Endometrial microvascular endothelial cells (primary cell): ENCODE data around the gene RBKS. TPM values are rescaled to one million over a fixed set of nuclear protein-coding genes. Genes with fewer than 3 reads are reported as not detected.

Experiments used
- in situ Hi-C: cut with HindIII; loops from 2 replicates; pipeline ENCODE4 v1.10.0; 2017; ENCODE audit warnings: low sequenced_read_pairs, low pct_unique_long_range_greater_than_20kb; ENCODE audit errors: inconsistent ontology term
- total RNA-seq: library from RNA; depleted of rRNA; stranded (reverse); fragments of >200 nt; gene quantifications from one replicate; pipeline ENCODE4 v1.2.3, GENCODE V29; 2015; ENCODE audit errors: inconsistent ontology term

RBKS gene
- total RNA-seq: 8.5 TPM

DNA sequence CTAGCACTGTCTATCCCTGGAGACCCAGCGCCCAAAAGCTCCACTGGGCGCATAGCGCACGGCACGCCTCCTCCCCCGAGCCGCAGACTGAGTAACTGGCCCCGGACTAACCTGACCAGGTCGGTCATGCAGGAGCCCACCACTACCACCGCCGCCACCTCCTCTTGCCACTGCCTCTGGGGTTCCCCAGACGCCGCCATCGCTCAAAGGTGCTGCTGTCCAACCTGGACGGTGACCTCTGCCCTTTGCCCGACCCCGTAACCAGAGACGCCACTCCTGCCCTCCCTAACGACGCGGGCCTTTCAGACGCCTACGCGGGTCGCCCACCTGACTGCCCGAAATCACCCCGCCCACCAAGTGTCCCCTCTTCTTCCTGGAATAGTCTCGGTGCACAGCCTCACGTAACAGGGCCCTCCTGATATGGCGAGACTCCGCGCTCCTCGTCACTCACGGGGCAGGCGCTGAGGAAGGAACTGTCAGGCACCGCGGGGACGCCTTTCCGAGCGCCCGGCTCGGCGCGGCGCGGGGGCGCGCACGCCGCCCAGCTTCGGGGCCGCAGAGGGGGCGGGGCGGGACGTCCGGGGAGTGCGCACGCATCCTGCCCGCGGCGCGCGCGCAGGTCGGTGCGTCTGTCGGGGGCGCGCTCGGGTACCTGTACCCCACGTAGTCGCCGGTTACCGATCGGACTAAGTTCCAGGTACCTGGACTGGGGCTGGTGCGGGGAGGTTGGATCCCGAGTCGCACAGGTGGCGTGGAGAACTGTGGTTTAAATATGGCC is at the start of gene RBKS, which contains the start of gene BABAM2:
Gene RBKS (minus strand): TSS at position 242 of the 778 bp plus-strand sequence. CDS start 42 bp downstream, at position 200.
Gene BABAM2 (plus strand): TSS at position 584 of the 778 bp plus-strand sequence. CDS start 3,828 bp downstream, outside the sequence.
- in situ Hi-C loops: no loop called here

DNA sequence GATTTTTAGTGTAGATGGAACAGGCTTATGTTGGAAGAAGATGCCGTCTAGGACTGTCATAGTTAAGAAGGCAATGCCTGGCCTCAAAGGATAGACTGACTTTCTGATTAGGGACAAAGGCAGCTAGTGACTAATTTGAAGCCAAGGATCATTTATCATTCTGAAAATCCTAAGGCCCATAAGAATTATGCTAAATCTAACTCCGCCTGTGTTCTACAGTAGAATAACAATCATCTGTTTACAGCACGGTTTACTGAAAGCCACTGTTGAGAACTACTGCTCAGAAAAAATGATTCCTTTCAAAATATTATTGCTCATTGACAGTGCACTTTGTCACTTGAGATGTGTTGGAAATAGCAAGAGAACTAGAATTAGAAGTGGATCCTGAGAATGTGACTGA is 44.8 kb upstream of the RBKS start:
- in situ Hi-C loops: no loop called here

DNA sequence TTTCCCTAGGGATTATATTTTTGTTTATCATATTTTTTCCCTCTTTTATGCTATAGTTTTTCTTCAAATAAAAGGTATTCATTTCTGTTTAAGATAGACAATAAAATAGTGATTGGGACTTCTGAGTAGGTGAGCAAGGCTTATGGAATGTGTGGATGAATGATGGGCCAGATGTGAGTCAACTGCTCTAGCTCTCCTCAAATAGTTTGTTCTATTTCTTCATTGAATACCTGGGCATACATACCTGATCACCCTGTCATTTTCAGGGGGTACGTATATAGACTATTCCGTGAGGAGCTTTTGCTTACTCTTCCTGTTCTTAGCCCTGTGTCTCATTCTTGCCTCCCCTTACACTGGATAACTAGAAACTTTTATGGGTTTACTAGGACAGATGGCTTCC is 42.2 kb upstream of the RBKS start:
- in situ Hi-C loops: no loop called here

GRCh38 chr2:27931361-27931950 is 41.3 kb upstream of the RBKS start:
- in situ Hi-C loops: no loop called here

DNA sequence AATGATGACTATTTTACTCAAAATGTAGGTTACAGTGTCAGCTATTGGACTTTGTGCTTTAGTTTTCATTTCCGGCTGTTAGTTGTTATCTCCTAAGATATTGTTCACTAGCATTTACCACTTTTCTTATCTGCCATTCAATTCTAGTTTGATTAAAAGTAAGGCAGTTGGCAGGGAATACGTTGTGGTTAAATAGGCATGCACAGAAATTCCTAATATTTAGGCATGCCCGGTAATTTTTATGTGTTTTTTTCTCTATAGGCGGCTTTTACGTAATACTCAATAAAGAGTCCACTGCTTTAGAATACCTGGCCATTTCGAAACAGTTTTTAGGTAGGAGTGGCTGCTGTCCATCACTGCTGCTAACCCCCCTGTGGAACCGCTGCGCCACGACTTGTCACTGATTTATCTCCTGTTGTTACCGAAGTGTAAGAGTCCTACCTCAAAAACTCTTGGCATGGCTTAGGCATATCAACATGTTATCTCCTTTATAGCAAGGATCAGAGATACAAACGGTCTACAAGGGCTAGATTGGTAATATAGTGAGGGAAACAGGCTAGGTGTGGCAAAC is 39.8 kb upstream of the RBKS start:
- in situ Hi-C loops: no loop called here

DNA sequence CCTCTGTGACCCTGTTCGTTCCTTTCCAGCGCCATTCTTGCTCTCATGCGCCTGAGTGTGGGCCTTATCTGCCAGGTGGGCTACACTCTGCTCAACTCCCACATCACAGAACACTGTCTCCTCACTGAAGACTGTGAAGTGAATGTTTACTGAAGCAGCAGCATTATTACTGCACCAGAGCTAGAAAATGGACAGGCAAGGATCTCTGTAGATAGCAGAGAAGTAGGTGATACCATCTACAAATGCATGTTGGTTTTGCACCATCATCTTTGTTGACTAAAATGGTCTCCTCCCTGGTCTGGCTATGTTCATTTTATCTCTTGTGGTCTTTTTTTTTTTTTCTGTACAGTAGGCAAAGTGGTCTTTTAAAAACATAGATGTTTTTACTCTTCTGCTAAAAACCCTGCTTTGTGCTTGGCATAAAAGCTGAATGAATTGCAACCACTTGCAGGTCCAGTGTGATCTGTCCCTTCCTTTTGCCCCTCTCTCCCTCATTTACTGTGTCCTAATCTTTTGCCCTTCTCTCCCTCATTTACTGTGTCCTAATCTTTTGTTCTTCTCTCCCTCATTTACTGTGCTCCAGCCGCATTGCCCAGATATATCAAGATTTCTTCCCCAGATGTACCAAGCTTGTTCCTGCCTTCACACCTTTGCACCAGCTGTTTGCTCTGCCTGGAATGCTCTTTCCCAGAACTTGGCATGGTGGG is 35.7 kb upstream of the RBKS start:
- in situ Hi-C loops: no loop called here

- in situ Hi-C loops: no loop called here
These were observed 32.7 kb upstream of the RBKS start for GRCh38 chr2:27922842-27923241.

DNA sequence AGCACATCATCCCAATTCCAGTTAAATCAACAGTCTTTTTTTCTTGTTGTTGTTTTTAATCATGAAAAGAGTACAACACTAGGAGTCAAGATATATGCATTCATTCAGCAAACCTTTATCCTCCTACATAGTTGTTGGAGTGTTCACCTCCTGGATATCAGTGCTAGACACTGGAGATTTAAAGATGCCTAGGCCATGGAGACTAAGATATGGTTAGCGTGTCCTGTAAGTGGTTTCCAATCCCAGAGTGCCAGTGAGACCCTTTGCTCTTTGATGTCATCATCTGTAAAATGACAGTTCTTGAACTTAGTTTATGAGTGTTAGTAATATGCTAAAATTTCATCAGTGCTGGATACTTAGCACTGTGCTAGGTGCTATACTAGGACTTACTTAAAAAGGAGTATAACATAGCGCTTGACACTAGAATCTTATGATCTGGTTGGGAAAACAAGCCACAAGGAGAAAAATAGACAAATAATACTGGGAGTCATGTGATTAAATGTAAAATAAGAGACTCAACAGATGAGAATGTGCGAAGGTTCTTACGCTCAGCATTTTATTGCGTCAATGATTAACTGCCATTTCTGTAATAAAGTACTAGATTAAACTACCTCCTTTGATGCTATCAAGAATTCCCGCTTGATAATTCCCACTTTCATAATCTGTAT is 31.8 kb upstream of the RBKS start:
- in situ Hi-C loops: no loop called here

DNA sequence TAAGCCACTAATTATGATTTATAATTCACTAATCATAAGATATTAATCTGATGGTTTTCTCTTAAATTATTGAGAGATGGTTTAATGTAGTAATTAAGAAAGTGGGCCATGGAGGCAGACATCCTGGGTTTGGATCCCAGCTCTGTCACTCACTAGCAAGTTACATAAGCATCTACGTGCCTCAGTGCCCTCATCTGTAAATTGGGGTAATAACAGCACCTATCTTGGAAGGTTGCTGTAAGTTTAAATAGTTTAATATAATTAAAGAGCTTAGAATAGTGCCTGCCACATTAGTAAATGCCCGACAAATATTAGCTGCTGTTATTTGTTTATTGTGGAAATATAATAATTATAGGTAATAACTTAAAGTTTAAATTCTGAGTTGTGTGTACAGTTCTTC is 31.2 kb upstream of the RBKS start:
- in situ Hi-C loops: no loop called here

DNA sequence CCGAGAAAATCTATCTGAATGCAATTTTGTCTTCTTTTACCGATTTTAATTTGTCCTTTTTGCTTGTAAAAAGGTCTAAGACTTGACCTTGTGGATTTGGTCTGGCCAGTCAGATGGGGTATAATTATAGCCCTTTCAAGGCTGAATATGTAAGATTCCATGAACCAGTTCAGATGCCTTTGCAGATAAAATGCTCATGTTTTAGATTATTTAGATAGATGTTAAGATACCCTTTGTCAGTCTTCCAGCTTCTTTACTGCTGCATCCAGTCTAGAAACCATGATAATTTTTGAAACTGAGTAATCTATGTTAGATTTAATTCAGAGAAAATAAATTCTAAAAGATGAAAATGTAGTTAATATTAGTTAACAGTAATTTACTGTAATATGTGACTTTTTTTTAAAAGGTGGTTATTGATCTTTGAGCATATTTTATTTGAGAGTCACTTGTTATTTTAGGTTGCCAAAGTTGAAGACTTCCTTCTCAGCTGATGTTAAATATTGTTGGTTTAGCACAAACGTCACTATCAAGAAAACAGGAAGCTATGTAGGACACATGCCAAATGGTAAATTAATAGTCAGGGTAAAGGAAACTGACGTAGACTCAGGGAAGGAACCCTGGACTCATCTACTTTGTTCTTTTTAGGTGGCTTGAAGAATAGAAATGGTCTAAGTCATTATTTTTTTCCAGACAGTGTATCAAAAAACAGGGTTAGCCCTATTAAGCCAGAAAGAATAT is 30.1 kb upstream of the RBKS start:
- in situ Hi-C loops: no loop called here

DNA sequence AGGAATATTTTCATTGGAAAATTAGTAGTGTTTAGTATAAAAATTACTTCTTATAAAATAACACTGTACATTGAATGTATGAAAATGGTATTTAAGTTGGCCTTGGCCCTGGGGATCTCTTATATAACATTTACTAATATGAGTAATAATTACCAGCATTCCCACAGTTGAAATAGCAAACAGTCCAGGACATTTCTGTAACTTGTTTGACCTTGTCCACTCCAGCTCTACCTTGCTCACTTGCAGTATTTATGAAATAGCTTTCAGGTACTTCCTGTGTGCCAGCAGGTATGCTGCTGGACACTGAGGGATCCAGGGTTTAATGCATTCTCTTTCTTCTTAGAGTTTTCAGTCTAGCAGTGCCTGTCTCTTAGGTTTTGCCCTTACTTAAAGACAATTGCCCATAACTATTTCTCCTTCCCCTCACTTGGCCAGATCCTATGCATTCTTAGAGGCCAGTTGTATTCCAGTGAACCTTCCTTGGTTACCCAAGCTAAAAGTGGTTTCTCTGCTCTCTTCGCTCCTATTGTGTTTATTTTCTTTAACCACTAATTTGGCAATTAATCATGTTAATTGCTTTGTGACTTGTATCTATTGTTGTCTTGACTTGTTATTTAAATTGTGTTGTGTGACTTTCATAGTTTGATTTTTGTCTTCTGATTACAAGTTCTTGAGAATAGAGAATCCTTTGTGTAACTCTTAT is 26.3 kb upstream of the RBKS start:
- in situ Hi-C loops: no loop called here

GRCh38 chr2:27915874-27916273 is 25.7 kb upstream of the RBKS start:
- in situ Hi-C loops: no loop called here

DNA sequence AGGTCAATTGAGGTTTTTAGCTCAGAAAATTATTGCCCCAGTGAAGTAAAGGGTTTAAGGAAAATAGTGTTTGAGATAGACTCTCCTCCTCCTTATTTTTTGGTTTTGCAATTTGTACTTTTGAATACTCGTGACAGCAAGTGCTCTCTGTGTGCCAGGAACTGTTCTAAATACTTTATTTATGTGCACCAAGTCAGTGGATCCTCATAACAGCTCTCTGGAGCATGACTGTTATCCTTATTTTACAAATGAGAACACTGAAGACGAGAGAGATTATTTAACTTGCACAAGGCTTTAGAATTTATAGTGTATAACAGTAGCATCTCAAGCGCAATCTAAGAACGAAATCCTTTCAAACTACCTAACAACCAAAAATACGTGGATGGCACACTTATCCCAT is 25.0 kb upstream of the RBKS start:
- in situ Hi-C loops: no loop called here

DNA sequence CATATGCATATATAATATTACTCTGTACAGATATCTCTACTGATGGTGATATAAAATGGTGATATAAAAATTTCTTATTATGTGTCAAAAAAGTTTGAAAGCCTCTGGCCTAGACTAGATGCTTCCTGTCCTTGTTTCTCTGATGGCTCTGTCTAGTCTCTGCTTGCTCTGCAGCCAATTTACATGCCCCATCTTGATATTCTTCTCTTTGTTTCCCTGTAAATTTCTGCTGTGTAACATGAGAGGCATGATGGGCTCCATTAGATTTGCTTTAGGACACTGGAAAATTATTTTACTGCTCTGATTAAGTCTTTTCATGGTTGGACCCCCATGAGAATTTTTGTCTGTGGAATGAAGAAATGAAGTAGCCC is 24.6 kb upstream of the RBKS start:
- in situ Hi-C loops: no loop called here

DNA sequence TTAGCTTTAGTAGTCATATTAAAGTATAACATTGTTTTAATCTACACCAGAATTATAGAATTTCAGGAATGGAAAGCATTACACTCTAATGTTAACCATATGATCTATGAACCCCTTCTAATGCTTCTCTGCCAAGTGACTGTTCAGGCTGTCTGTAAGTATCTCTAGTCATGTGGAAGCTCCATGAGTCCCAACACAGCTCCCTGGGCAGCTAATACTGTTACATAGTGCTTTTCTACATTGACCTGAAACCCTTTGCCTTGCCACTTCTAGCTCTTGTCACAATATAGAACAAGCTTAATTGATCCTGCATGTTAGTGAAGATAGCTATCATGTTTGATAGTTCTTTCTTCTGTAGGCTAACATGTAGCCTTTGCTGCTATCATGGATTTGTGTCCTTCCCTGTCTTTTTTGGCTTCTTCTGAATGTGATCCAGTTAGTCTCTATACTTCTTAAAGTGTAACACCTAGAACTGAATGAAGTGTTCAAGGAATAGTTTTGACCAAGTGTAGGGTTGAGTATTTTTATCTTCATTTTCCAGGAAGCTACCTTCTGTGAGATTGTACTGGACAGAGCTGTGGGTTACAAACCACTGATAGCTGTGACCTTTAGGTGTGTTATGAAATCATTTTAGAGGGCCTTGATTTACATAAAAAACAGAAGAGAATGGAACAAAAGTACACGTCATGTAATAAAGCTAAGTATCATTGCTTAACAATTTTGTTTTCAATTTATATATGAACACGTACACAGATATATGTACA is 24.0 kb upstream of the RBKS start:
- in situ Hi-C loops: no loop called here

DNA sequence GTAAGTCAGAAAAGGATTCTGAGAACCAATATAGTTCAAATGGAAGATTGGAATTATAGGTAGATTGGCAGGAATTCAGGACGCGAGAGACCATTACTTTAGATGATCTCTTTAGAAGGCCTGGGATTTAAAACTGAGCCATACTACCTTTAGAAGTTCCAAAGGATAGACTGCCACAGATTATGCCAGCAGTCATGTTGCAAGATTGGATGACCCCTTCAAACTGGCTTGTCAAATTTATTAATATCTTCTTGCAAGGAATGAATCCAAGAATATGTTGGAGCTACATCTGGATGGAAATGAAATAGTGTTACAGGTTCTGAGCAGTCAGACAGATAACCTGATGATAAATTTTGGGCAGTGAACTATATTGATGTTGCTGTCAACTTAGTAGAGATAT is 22.3 kb upstream of the RBKS start:
- in situ Hi-C loops: no loop called here

- in situ Hi-C loops: no loop called here
These were observed 21.4 kb upstream of the RBKS start for GRCh38 chr2:27911458-27912210.
